NB4 (cell line): ENCODE data around the gene SYNDIG1.

Experiments used
- DNase-seq: peaks from one replicate; pipeline ENCODE4 v3.0.0; 2010; ENCODE audit warnings: low read depth
- H3K4me3 ChIP-seq: one replicate; pipeline ENCODE4 v1.5.1; 2011; ENCODE audit warnings: mild to moderate bottlenecking, low read depth, low read length, moderate library complexity
- CTCF ChIP-seq: IDR thresholded peaks from one replicate; pipeline ENCODE4 v1.5.1; 2012; ENCODE audit warnings: low read depth, low read length
- MAX ChIP-seq: IDR thresholded peaks from 2 replicates; pipeline ENCODE4 v1.6.1; 2011; ENCODE audit warnings: low read depth, low read length
- MYC ChIP-seq: IDR thresholded peaks from 2 replicates; pipeline ENCODE4 v1.6.1; 2011; ENCODE audit warnings: low read depth, low read length
- POLR2A ChIP-seq: IDR thresholded peaks from 2 replicates; pipeline ENCODE4 v1.6.1; 2011; ENCODE audit warnings: mild to moderate bottlenecking; ENCODE audit not compliant: insufficient read length; ENCODE audit errors: extremely low read depth

SYNDIG1 gene

GRCh38 chr20:24656391-24656790 lies 187.0 kb downstream of the SYNDIG1 start:
- no peak overlapping the region for H3K4me3 ChIP-seq
- TF ChIP-seq MYC (no peak), CTCF (no peak), MAX (no peak), POLR2A (no peak)
- DNase-seq: no peak

GRCh38 chr20:24657196-24657595 lies 187.8 kb downstream of the SYNDIG1 start:
- no peak overlapping the region for H3K4me3 ChIP-seq
- no peak for TF ChIP-seq MYC
- no peak for TF ChIP-seq CTCF
- no peak for TF ChIP-seq POLR2A
- no peak for TF ChIP-seq MAX
- no peak for DNase-seq

- H3K4me3 ChIP-seq: no peak overlapping the region
- no peak for TF ChIP-seq CTCF
- TF ChIP-seq MYC: no peak
- TF ChIP-seq MAX: no peak
- TF ChIP-seq POLR2A: no peak
- DNase-seq: no peak
These were observed 188.6 kb downstream of the SYNDIG1 start for GRCh38 chr20:24657878-24658620.

- DNase-seq: no peak
- no peak overlapping the region for H3K4me3 ChIP-seq
- TF ChIP-seq MYC: no peak
- no peak for TF ChIP-seq MAX
- TF ChIP-seq CTCF: no peak
- TF ChIP-seq POLR2A: no peak
These were observed 189.7 kb downstream of the SYNDIG1 start for GRCh38 chr20:24658920-24659660.

- TF ChIP-seq POLR2A (no peak), CTCF (no peak), MYC (no peak), MAX (no peak)
- no peak for DNase-seq
- H3K4me3 ChIP-seq: no peak overlapping the region
These were observed 190.4 kb downstream of the SYNDIG1 start for GRCh38 chr20:24659835-24660234.
